Left lung (tissue), 10 donors: ENCODE data around the gene COX7A2L. TPM values are rescaled to one million over a fixed set of nuclear protein-coding genes. Genes with fewer than 3 reads are reported as not detected.

Source experiments
- ATAC-seq: fragments of 200-7000 bp; cut with Tn5 transposase; one replicate; pipeline ENCODE4 v1.9.1; 2020; ENCODE audit warnings: moderate library complexity
- DNase-seq, 4 donors: peaks; one replicate each; pipeline ENCODE4 v3.0.0-alpha.2; 2013 to 2020
- H3K27ac ChIP-seq, 2 donors: fragments of 200-600 bp; sonication (generic) in 1 of 2; one replicate each; pipeline versions ENCODE4 v1.5.0 to v1.8.0; 2020 to 2021
- H3K27me3 ChIP-seq, 2 donors: fragments of 200-600 bp; sonication (generic) in 1 of 2; one replicate each; pipeline versions ENCODE4 v1.5.0 to v1.8.0; 2020 to 2021
- H3K36me3 ChIP-seq, 2 donors: fragments of 200-600 bp; sonication (generic) in 1 of 2; one replicate each; pipeline versions ENCODE4 v1.5.0 to v1.8.0; 2020 to 2021
- H3K4me1 ChIP-seq, 2 donors: fragments of 200-600 bp; one replicate each; pipeline ENCODE4 v1.8.0; 2021
- H3K4me3 ChIP-seq, 2 donors: fragments of 200-600 bp; sonication (generic) in 1 of 2; one replicate each; pipeline versions ENCODE4 v1.5.0 to v1.8.0; 2020 to 2021; ENCODE audit warnings: mild to moderate bottlenecking in 1 of 2
- H3K9me3 ChIP-seq, 2 donors: fragments of 200-600 bp; sonication (generic) in 1 of 2; one replicate each; pipeline versions ENCODE4 v1.5.0 to v1.8.0; 2020 to 2021
- CTCF ChIP-seq, 2 donors: fragments of 200-600 bp; sonication (generic) in 1 of 2; IDR thresholded peaks; one replicate each; pipeline versions ENCODE4 v1.5.0 to v1.8.0; 2021; ENCODE audit warnings: antibody characterized with exemption in 2 of 2
- intact Hi-C, 2 donors: fragments of 100-400 bp; cut with DNase I; formaldehyde crosslinking; loops; one replicate each; pipeline versions ENCODE4 v1.11.2 to v1.14.2; 2022
- polyA plus RNA-seq, 6 donors: library from polyadenylated mRNA; unstranded; fragments of 120-200 nt; gene quantifications; one replicate each; pipeline ENCODE4 v1.2.1, GENCODE V29; 2013; ENCODE audit not compliant: insufficient read length in 6 of 6
- total RNA-seq, 2 donors: library from RNA; stranded (reverse); fragmentation: NEBNext Ultra II Directional; extraction: Animal tissue kit (Norgen Biotek cat#: 25700); gene quantifications; one replicate each; pipeline ENCODE4 v1.2.1, GENCODE V29; 2021
- donor health status: DM: no; HTN: yes; CAD: no.
- donor health status: DM: no; HTN: no; CAD: no.

Gene COX7A2L
- total and polyA plus RNA-seq, 8 donors, result 80.0 to 193 (median 171) TPM

- peaks cover 0 to 73% of the 10 kb centered on the region in 2 donors for H3K36me3 ChIP-seq
- H3K4me1 ChIP-seq, result no peaks in the 10 kb centered on the region
- intact Hi-C loops, result no loop called here
- no peak for TF ChIP-seq CTCF (IDR thresholded peaks at IDR 0.05)
- ATAC-seq (peak; percentile 95), DNase-seq (no peak)
- no peaks in the 10 kb centered on the region for H3K9me3 ChIP-seq
- H3K27me3 ChIP-seq, result no peaks in the 10 kb centered on the region
- no peak overlapping the region for H3K4me3 ChIP-seq
- H3K27ac ChIP-seq, result no peak overlapping the region
Observed at GRCh38 chr2:42303252-42303651, 57.8 kb downstream of the COX7A2L start.

GRCh38 chr2:42300527-42300926 is 60.5 kb downstream of the COX7A2L start:
- ATAC-seq (no peak), DNase-seq (no peak)
- TF ChIP-seq CTCF (IDR thresholded peaks at IDR 0.05), result no peak
- H3K4me1 ChIP-seq, result peaks cover 0 to 2% of the 10 kb centered on the region in 2 donors
- H3K9me3 ChIP-seq, result no peaks in the 10 kb centered on the region
- H3K36me3 ChIP-seq, result peaks cover 0 to 76% of the 10 kb centered on the region in 2 donors
- no peak overlapping the region for H3K4me3 ChIP-seq
- no peak overlapping the region for H3K27ac ChIP-seq
- H3K27me3 ChIP-seq, result no peaks in the 10 kb centered on the region
- intact Hi-C loops, result no loop called here

Other genes starting within 250 kb of the COX7A2L start
- gene EML4, start 191.9 kb downstream of the COX7A2L start, total RNA-seq, result 10 to 100 TPM; 77.5 to 79.3 TPM
- gene EML4, start 191.9 kb downstream of the COX7A2L start, polyA plus RNA-seq, result 100 to 1,000 TPM in 2 of 6 donors, 10 to 100 TPM in 4; 83.3 to 110 (median 93.0) TPM
- gene KCNG3, start 132.8 kb upstream of the COX7A2L start, total RNA-seq, result 1 to 10 TPM in 1 of 2 donors, under 1 TPM in 1; 0.70 to 1.3 TPM
- under 1 TPM in 5 of 6 donors, not detected in 1; 0.06 to 0.13 (median 0.10) TPM for gene KCNG3, start 132.8 kb upstream of the COX7A2L start, polyA plus RNA-seq
- gene MTA3, start 207.4 kb upstream of the COX7A2L start, total RNA-seq, result 10 to 100 TPM; 23.9 to 34.8 TPM
- gene MTA3, start 207.4 kb upstream of the COX7A2L start, polyA plus RNA-seq, result 10 to 100 TPM; 59.5 to 82.8 (median 72.4) TPM